ENCODE results near the gene THY1. TPM values are rescaled to one million over a fixed set of nuclear protein-coding genes. Genes with fewer than 3 reads are reported as not detected.

The THY1 gene
- total RNA-seq, 1 experiment from 2014 or later: 1.1 TPM

- ChIA-PET RAD21 (ENCODE audit: low non-redundant PET in 1 of 2, low total read pairs in 2 of 2, uncharacterized antibody in 2 of 2, unreplicated experiment in 2 of 2) (no interaction called here), CTCF (no interaction called here), POLR2A (no interaction called here)
- Histone ChIP-seq H3K9ac (ENCODE audit: low read length) (no peak overlapping the region), H3K9me2 (ENCODE audit: insufficient read depth) (no peaks in the 10 kb centered on the region), H3K27ac (ENCODE audit: low read depth, low read length) (no peak overlapping the region), H3K4me1 (ENCODE audit: control insufficient read depth in 1 of 2, insufficient read depth in 2 of 2, low read length in 2 of 2) (peaks cover 14 to 19% of the 10 kb centered on the region in 2 experiments), H3K36me3 (ENCODE audit: control insufficient read depth in 1 of 2, insufficient read depth in 2 of 2, low read length in 2 of 2) (no peaks in the 10 kb centered on the region), H3K4me3 (replicated peaks in 1 of 2; ENCODE audit: low read depth in 1 of 2, low read length in 2 of 2) (no peak overlapping the region), H2AFZ (ENCODE audit: low read depth, low read length, poor library complexity, severe bottlenecking) (no peak overlapping the region), H4K20me1 (ENCODE audit: insufficient read depth) (no peaks in the 10 kb centered on the region), H3K79me2 (ENCODE audit: insufficient read depth, low read length) (no peaks in the 10 kb centered on the region), H3K4me2 (ENCODE audit: low read length) (no peak overlapping the region), H3K27me3 (ENCODE audit: insufficient read depth, low read length) (no peaks in the 10 kb centered on the region), H3K9me3 (ENCODE audit: control insufficient read depth in 1 of 2, insufficient read depth in 1 of 2, low read depth in 1 of 2, low read length in 2 of 2) (no peaks in the 10 kb centered on the region)
- BruUV-seq (replicated peaks): no TSS peak
- DNase-seq (ENCODE audit: low read depth, low spot score) (no peak), ATAC-seq (no peak)
- intact Hi-C loops (cut with micrococcal nuclease): no loop called here
- no peak for TF ChIP-seq ELF1 (IDR thresholded peaks at IDR 0.05; ENCODE audit: borderline replicate concordance, low read depth)
- TF ChIP-seq ZNF274 (IDR thresholded peaks at IDR 0.05; ENCODE audit: low read depth, low read length): no peak
- no peak for TF ChIP-seq RAD21 (IDR thresholded peaks at IDR 0.05; ENCODE audit: low read depth)
- TF ChIP-seq SP1 (IDR thresholded peaks at IDR 0.05; ENCODE audit: low read depth): no peak
- no peak for TF ChIP-seq ZBTB33 (IDR thresholded peaks at IDR 0.05; ENCODE audit: extremely low read depth, insufficient replicate concordance, low read length)
- no peak for TF ChIP-seq EZH2phosphoT487 (IDR thresholded peaks at IDR 0.05; ENCODE audit: borderline replicate concordance)
- no peak for TF ChIP-seq FOSL1 (IDR thresholded peaks at IDR 0.05; ENCODE audit: low read depth)
- TF ChIP-seq ATF3 (IDR thresholded peaks at IDR 0.05): no peak
- TF ChIP-seq MAX (IDR thresholded peaks at IDR 0.05): no peak
- no peak for TF ChIP-seq POLR2AphosphoS5 (IDR thresholded peaks at IDR 0.05; ENCODE audit: low read depth, low read length)
- TF ChIP-seq POLR2A (IDR thresholded peaks at IDR 0.05; ENCODE audit: borderline replicate concordance, extremely low read depth, insufficient read depth, insufficient read length): no peak
- no peak for TF ChIP-seq ZFX (IDR thresholded peaks at IDR 0.05)
- TF ChIP-seq JUND (IDR thresholded peaks at IDR 0.05): no peak
- TF ChIP-seq REST (IDR thresholded peaks at IDR 0.05; ENCODE audit: low read depth): no peak
Observed at GRCh38 chr11:119436711-119437110, 13.7 kb upstream of the THY1 start.
